ENCODE results near the gene KDM4C.

Gene KDM4C

GRCh38 chr9:6960777-6961176, 203.0 kb downstream of the KDM4C start:
- no peak for TF ChIP-seq FOXP2 (optimal IDR thresholded peaks at IDR 0.05; ENCODE audit: control extremely low read depth, extremely low read length, insufficient read depth)
- Histone ChIP-seq H3K27ac (no peak overlapping the region), H3K9ac (ENCODE audit: insufficient read length) (no peak overlapping the region), H3K36me3 (ENCODE audit: insufficient read depth, low read length) (no peaks in the 10 kb centered on the region), H3K4me3 (no peak overlapping the region), H3K9me3 (ENCODE audit: low read depth, low read length) (no peaks in the 10 kb centered on the region)
- DNase-seq (ENCODE audit: low read depth, low spot score): no peak

- H3K36me3 ChIP-seq (ENCODE audit: insufficient read depth, low read length): no peaks in the 10 kb centered on the region
- H3K9ac ChIP-seq (ENCODE audit: insufficient read length): no peak overlapping the region
- peak overlapping the region; percentile 51 for H3K4me3 ChIP-seq
- no peak for TF ChIP-seq EZH2 (IDR thresholded peaks at IDR 0.05)
- no peak for TF ChIP-seq FOXP2 (optimal IDR thresholded peaks at IDR 0.05; ENCODE audit: control extremely low read depth, extremely low read length, insufficient read depth)
- no peak for TF ChIP-seq POLR2AphosphoS5 (IDR thresholded peaks at IDR 0.05; ENCODE audit: borderline replicate concordance, low read depth, low read length)
- H3K27ac ChIP-seq: peak overlapping the region; percentile 20; the same call in 1 of the 2 replicates
- no peaks in the 10 kb centered on the region for H3K9me3 ChIP-seq (ENCODE audit: low read depth, low read length)
- no peak for DNase-seq (ENCODE audit: low read depth, low spot score)
These were observed 204.2 kb downstream of the KDM4C start for GRCh38 chr9:6961845-6962522.

GRCh38 chr9:6965566-6965965, 207.8 kb downstream of the KDM4C start:
- Histone ChIP-seq H3K36me3 (ENCODE audit: insufficient read depth, low read length) (no peaks in the 10 kb centered on the region), H3K9me3 (ENCODE audit: low read depth, low read length) (no peaks in the 10 kb centered on the region), H3K4me3 (no peak overlapping the region), H3K27ac (no peak overlapping the region), H3K9ac (ENCODE audit: insufficient read length) (no peak overlapping the region)
- no peak for TF ChIP-seq EZH2 (IDR thresholded peaks at IDR 0.05)
- no peak for TF ChIP-seq FOXP2 (optimal IDR thresholded peaks at IDR 0.05; ENCODE audit: control extremely low read depth, extremely low read length, insufficient read depth)
- no peak for TF ChIP-seq POLR2AphosphoS5 (IDR thresholded peaks at IDR 0.05; ENCODE audit: borderline replicate concordance, low read depth, low read length)
- DNase-seq (ENCODE audit: low read depth, low spot score): no peak

DNA sequence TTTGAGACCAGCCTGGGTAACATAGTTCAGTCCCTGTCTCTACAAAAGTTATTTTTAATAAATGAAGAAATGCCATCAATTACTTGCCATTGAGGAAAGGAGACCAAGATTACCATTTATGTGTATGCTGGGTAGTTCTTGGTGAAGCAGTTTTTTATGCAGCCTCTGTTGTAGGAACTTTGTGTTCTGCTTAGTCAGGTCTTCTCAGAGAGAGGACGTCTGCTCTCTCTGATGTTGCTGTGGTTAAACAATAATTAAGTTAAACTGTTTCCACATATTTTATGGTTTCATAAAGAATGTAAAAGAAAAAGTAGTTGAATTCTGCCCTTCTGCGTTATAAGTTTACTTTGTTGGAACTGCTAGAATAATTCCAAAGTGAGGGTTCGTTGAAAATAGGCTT, 210.5 kb downstream of the KDM4C start:
- H3K9ac ChIP-seq (ENCODE audit: insufficient read length): no peak overlapping the region
- TF ChIP-seq POLR2AphosphoS5 (IDR thresholded peaks at IDR 0.05; ENCODE audit: borderline replicate concordance, low read depth, low read length) (peak; percentile 20; the same call in 1 of the 2 replicates), EZH2 (IDR thresholded peaks at IDR 0.05) (no peak)
- peak overlapping the region; percentile 73; the same call in 1 of the 2 replicates for H3K27ac ChIP-seq
- no peak for DNase-seq (ENCODE audit: low read depth, low spot score)
- H3K4me3 ChIP-seq: peak overlapping the region; percentile 37
- no peaks in the 10 kb centered on the region for H3K9me3 ChIP-seq (ENCODE audit: low read depth, low read length)
- no peaks in the 10 kb centered on the region for H3K36me3 ChIP-seq (ENCODE audit: insufficient read depth, low read length)

- no peak overlapping the region for H3K9ac ChIP-seq (ENCODE audit: insufficient read length)
- H3K27ac ChIP-seq: no peak overlapping the region
- no peak overlapping the region for H3K4me3 ChIP-seq
- DNase-seq (ENCODE audit: low read depth, low spot score): no peak
- H3K36me3 ChIP-seq (ENCODE audit: insufficient read depth, low read length): no peaks in the 10 kb centered on the region
- no peak for TF ChIP-seq POLR2AphosphoS5 (IDR thresholded peaks at IDR 0.05; ENCODE audit: borderline replicate concordance, low read depth, low read length)
- TF ChIP-seq FOXP2 (optimal IDR thresholded peaks at IDR 0.05; ENCODE audit: control extremely low read depth, extremely low read length, insufficient read depth): no peak
- TF ChIP-seq EZH2 (IDR thresholded peaks at IDR 0.05): no peak
- no peaks in the 10 kb centered on the region for H3K9me3 ChIP-seq (ENCODE audit: low read depth, low read length)
These were observed 212.0 kb downstream of the KDM4C start for GRCh38 chr9:6969805-6970204.

DNA sequence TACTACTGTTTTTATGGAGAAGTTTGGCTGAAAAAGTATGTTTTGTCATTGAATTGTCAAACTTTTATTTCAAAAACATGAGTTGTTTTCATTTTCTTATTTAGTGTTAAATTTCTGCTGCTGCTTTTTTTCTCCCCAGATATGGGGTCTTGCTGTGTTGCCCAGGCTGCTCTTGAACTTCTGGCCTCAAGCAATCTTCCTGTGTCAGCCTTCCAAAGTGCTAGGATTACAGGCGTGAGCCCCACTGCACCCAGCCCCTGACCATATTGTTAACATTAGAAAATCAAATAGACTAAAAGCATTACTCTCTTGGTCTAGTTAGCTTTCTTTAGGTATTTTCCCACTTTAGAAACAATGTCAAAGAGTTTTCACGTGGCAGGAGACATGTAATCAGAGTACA, 215.3 kb downstream of the KDM4C start:
- H3K9me3 ChIP-seq (ENCODE audit: low read depth, low read length): no peaks in the 10 kb centered on the region
- no peak overlapping the region for H3K4me3 ChIP-seq
- no peaks in the 10 kb centered on the region for H3K36me3 ChIP-seq (ENCODE audit: insufficient read depth, low read length)
- DNase-seq (ENCODE audit: low read depth, low spot score): no peak
- no peak for TF ChIP-seq FOXP2 (optimal IDR thresholded peaks at IDR 0.05; ENCODE audit: control extremely low read depth, extremely low read length, insufficient read depth)
- TF ChIP-seq EZH2 (IDR thresholded peaks at IDR 0.05): no peak
- no peak for TF ChIP-seq POLR2AphosphoS5 (IDR thresholded peaks at IDR 0.05; ENCODE audit: borderline replicate concordance, low read depth, low read length)
- no peak overlapping the region for H3K9ac ChIP-seq (ENCODE audit: insufficient read length)
- no peak overlapping the region for H3K27ac ChIP-seq

DNA sequence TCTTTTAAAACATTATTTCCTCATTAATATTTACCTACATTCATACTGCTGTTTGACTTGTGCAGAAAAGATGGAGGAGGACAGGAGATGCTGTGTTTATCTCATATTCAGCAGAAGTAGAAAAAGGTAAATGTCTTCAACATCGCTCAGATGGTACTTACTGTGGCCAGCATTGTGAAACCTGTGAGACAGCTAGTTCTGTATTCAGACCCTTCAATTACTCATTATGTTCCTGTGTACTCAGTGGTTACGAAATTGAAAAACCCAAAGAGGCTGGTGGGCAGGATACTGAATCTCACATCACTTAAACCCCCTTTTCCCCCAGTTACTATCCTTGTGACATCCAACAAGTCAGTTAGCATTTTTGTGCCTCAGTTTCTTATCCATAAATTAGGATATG, 216.0 kb downstream of the KDM4C start:
- no peaks in the 10 kb centered on the region for H3K9me3 ChIP-seq (ENCODE audit: low read depth, low read length)
- no peaks in the 10 kb centered on the region for H3K36me3 ChIP-seq (ENCODE audit: insufficient read depth, low read length)
- no peak overlapping the region for H3K9ac ChIP-seq (ENCODE audit: insufficient read length)
- no peak overlapping the region for H3K27ac ChIP-seq
- no peak for DNase-seq (ENCODE audit: low read depth, low spot score)
- H3K4me3 ChIP-seq: no peak overlapping the region
- TF ChIP-seq POLR2AphosphoS5 (IDR thresholded peaks at IDR 0.05; ENCODE audit: borderline replicate concordance, low read depth, low read length): no peak
- TF ChIP-seq FOXP2 (optimal IDR thresholded peaks at IDR 0.05; ENCODE audit: control extremely low read depth, extremely low read length, insufficient read depth): no peak
- no peak for TF ChIP-seq EZH2 (IDR thresholded peaks at IDR 0.05)

GRCh38 chr9:6975198-6975597, 217.4 kb downstream of the KDM4C start:
- no peaks in the 10 kb centered on the region for H3K9me3 ChIP-seq (ENCODE audit: low read depth, low read length)
- peak overlapping the region; percentile 10; the same call in 1 of the 2 replicates for H3K4me3 ChIP-seq
- H3K9ac ChIP-seq (ENCODE audit: insufficient read length): no peak overlapping the region
- no peaks in the 10 kb centered on the region for H3K36me3 ChIP-seq (ENCODE audit: insufficient read depth, low read length)
- no peak overlapping the region for H3K27ac ChIP-seq
- TF ChIP-seq EZH2 (IDR thresholded peaks at IDR 0.05): no peak
- TF ChIP-seq FOXP2 (optimal IDR thresholded peaks at IDR 0.05; ENCODE audit: control extremely low read depth, extremely low read length, insufficient read depth): no peak
- no peak for TF ChIP-seq POLR2AphosphoS5 (IDR thresholded peaks at IDR 0.05; ENCODE audit: borderline replicate concordance, low read depth, low read length)
- no peak for DNase-seq (ENCODE audit: low read depth, low spot score)

GRCh38 chr9:6977761-6978160, 220.0 kb downstream of the KDM4C start:
- Histone ChIP-seq H3K36me3 (ENCODE audit: insufficient read depth, low read length) (no peaks in the 10 kb centered on the region), H3K9ac (ENCODE audit: insufficient read length) (no peak overlapping the region), H3K27ac (no peak overlapping the region), H3K9me3 (ENCODE audit: low read depth, low read length) (no peaks in the 10 kb centered on the region), H3K4me3 (no peak overlapping the region)
- DNase-seq (ENCODE audit: low read depth, low spot score): no peak
- TF ChIP-seq EZH2 (IDR thresholded peaks at IDR 0.05): no peak
- no peak for TF ChIP-seq POLR2AphosphoS5 (IDR thresholded peaks at IDR 0.05; ENCODE audit: borderline replicate concordance, low read depth, low read length)
- no peak for TF ChIP-seq FOXP2 (optimal IDR thresholded peaks at IDR 0.05; ENCODE audit: control extremely low read depth, extremely low read length, insufficient read depth)

Measured in SK-N-MC (cell line).